Small intestine (tissue), 7 donors: Measurements from ENCODE around the gene CTBP2. TPM values are rescaled to one million over a fixed set of nuclear protein-coding genes. Genes with fewer than 3 reads are reported as not detected.
"Not testable (repeated sequence)": the region's sequence is repeated elsewhere in the genome, so short reads cannot be mapped to it uniquely, and the experiment has no call there.

ENCODE experiments used
- DNase-seq, 2 donors: peaks; one replicate each; pipeline versions ENCODE4 v3.0.0 to v3.0.0-alpha.2; 2013
- FAIRE-seq: peaks from 2 replicates; lab custom pipeline; 2012; peaks lifted over from hg19 to GRCh38; lab: Jason Lieb, UNC
- H3K27ac ChIP-seq, 3 donors: one replicate each; pipeline ENCODE4 v1.5.1; 2013; ENCODE audit warnings: low read length in 2 of 3, mild to moderate bottlenecking in 2 of 3, control low read depth in 1 of 3, inconsistent platforms in 1 of 3, low read depth in 1 of 3, moderate library complexity in 1 of 3
- H3K27me3 ChIP-seq, 3 donors: one replicate each; pipeline ENCODE4 v1.6.1; 2013; ENCODE audit warnings: low read length in 3 of 3, inconsistent platforms in 1 of 3; ENCODE audit not compliant: control insufficient read depth in 3 of 3, insufficient read depth in 3 of 3
- H3K36me3 ChIP-seq, 3 donors: one replicate each; pipeline ENCODE4 v1.6.1; 2013; ENCODE audit warnings: low read length in 3 of 3, inconsistent platforms in 1 of 3, low read depth in 1 of 3, mild to moderate bottlenecking in 1 of 3, moderate library complexity in 1 of 3; ENCODE audit not compliant: control insufficient read depth in 3 of 3, insufficient read depth in 2 of 3
- H3K4me1 ChIP-seq, 3 donors: one replicate each; pipeline ENCODE4 v1.6.1; 2013; ENCODE audit warnings: low read length in 2 of 3, inconsistent platforms in 1 of 3, low read depth in 1 of 3, mild to moderate bottlenecking in 1 of 3, moderate library complexity in 1 of 3; ENCODE audit not compliant: control insufficient read depth in 3 of 3, insufficient read depth in 2 of 3
- H3K4me3 ChIP-seq, 3 donors: one replicate each; pipeline ENCODE4 v1.5.1; 2013; ENCODE audit warnings: low read length in 3 of 3, control low read depth in 1 of 3, inconsistent platforms in 1 of 3, low read depth in 1 of 3, mild to moderate bottlenecking in 1 of 3, moderate library complexity in 1 of 3
- H3K9me3 ChIP-seq, 2 donors: one replicate each; pipeline ENCODE4 v1.6.1; 2013; ENCODE audit warnings: low read depth in 1 of 2, low read length in 1 of 2; ENCODE audit not compliant: control insufficient read depth in 2 of 2, insufficient read depth in 1 of 2
- WGBS, 3 donors: extraction: QIAGEN DNeasy Blood & Tissue Kit; methylation state at CpG; one replicate each; pipeline ENCODE4 v1.1.7; 2013; 5-methylcytosine and 5-hydroxymethylcytosine counted together
- polyA plus RNA-seq, 4 donors: library from polyadenylated mRNA; stranded (reverse) in 3 of 4; unstranded in 1 of 4; fragments of 200-250 nt in 3 of 4; fragments of 120-200 nt in 1 of 4; gene quantifications; one replicate each; pipeline versions ENCODE4 v1.2.1 to v1.2.3, GENCODE V29; 2013
- donor health status: healthy with polysubstance abuse.
- donor health status: control.
- donor health status: control.
- donor health status: Bipolar disorder and iron deficiency.
- donor health status: healthy.

CTBP2 gene
- polyA plus RNA-seq, 4 donors, result 38.1 to 56.8 (median 49.1) TPM

- no peak overlapping the region for H3K4me3 ChIP-seq
- no peaks in the 10 kb centered on the region for H3K9me3 ChIP-seq
- no peak for DNase-seq
- no peak for FAIRE-seq
- H3K4me1 ChIP-seq, result peaks cover 0 to 2% (median 0%) of the 10 kb centered on the region in 3 donors
- peaks cover 0 to 71% (median 2%) of the 10 kb centered on the region in 3 donors for H3K36me3 ChIP-seq
- H3K27me3 ChIP-seq, result no peaks in the 10 kb centered on the region
- peak overlapping the region in 2 of 3 donors; percentile 18 to 47 for H3K27ac ChIP-seq
- 77 to 87% (median 82%) methylated on average over 10 of the region's 10 CpGs for WGBS, 3 donors
These were observed 76.8 kb downstream of the CTBP2 start for GRCh38 chr10:125083576-125083920.

- H3K4me3 ChIP-seq, result no peak overlapping the region
These were observed 77.3 kb downstream of the CTBP2 start for GRCh38 chr10:125082881-125083575.

GRCh38 chr10:125082471-125082870 lies 77.9 kb downstream of the CTBP2 start:
- not testable (repeated sequence) for H3K9me3 ChIP-seq, H3K4me3 ChIP-seq, FAIRE-seq, DNase-seq, H3K27ac ChIP-seq, H3K4me1 ChIP-seq, H3K27me3 ChIP-seq
- WGBS, 3 donors, result 87 to 89% (median 88%) methylated on average over 13 of the region's 13 CpGs
- peaks cover 0 to 70% (median 0%) of the 10 kb centered on the region in 3 donors for H3K36me3 ChIP-seq

More at GRCh38 chr10:125082881-125083575, 77.3 kb downstream of the CTBP2 start:
- H3K4me1 ChIP-seq, result peaks cover 0 to 2% (median 0%) of the 10 kb centered on the region in 3 donors
- peaks cover 0 to 71% (median 2%) of the 10 kb centered on the region in 3 donors for H3K36me3 ChIP-seq
- no peaks in the 10 kb centered on the region for H3K27me3 ChIP-seq
- no peak for DNase-seq
- H3K9me3 ChIP-seq, result no peaks in the 10 kb centered on the region
- WGBS, 3 donors, result 75 to 89% (median 87%) methylated on average over 15 of the region's 15 CpGs
- no peak for FAIRE-seq
- H3K27ac ChIP-seq, result peak overlapping the region in 2 of 3 donors; percentile 13 to 47

GRCh38 chr10:125081931-125082330 lies 78.4 kb downstream of the CTBP2 start:
- H3K9me3 ChIP-seq, result no peaks in the 10 kb centered on the region
- no peak overlapping the region for H3K4me3 ChIP-seq
- FAIRE-seq (no peak), DNase-seq (no peak)
- peaks cover 0 to 2% (median 0%) of the 10 kb centered on the region in 3 donors for H3K4me1 ChIP-seq
- H3K27ac ChIP-seq, result no peak overlapping the region
- WGBS, 3 donors, result 78 to 90% (median 84%) methylated on average over 9 to 10 of the region's 10 CpGs
- peaks cover 0 to 68% (median 0%) of the 10 kb centered on the region in 3 donors for H3K36me3 ChIP-seq
- no peaks in the 10 kb centered on the region for H3K27me3 ChIP-seq

- DNase-seq, result no peak
- WGBS, 3 donors, result 85 to 89% (median 86%) methylated on average over 7 of the region's 7 CpGs
- FAIRE-seq, result no peak
- Histone ChIP-seq H3K4me1 (peaks cover 0 to 4% (median 2%) of the 10 kb centered on the region in 3 donors), H3K9me3 (no peaks in the 10 kb centered on the region), H3K27ac (no peak overlapping the region), H3K4me3 (no peak overlapping the region), H3K36me3 (peaks cover 0 to 67% (median 3%) of the 10 kb centered on the region in 3 donors), H3K27me3 (no peaks in the 10 kb centered on the region)
These were observed 79.4 kb downstream of the CTBP2 start for GRCh38 chr10:125080984-125081383.

GRCh38 chr10:125080296-125080695 lies 80.1 kb downstream of the CTBP2 start:
- FAIRE-seq, result no peak
- no peak for DNase-seq
- H3K4me1 ChIP-seq, result peaks cover 0 to 4% (median 0%) of the 10 kb centered on the region in 3 donors
- H3K4me3 ChIP-seq, result no peak overlapping the region
- peaks cover 2 to 60% (median 3%) of the 10 kb centered on the region in 3 donors for H3K36me3 ChIP-seq
- no peaks in the 10 kb centered on the region for H3K27me3 ChIP-seq
- WGBS, 3 donors, result 78 to 88% (median 86%) methylated on average over 7 of the region's 7 CpGs
- H3K9me3 ChIP-seq, result no peaks in the 10 kb centered on the region
- H3K27ac ChIP-seq, result no peak overlapping the region

- Histone ChIP-seq H3K4me1 (peaks cover 0 to 4% (median 0%) of the 10 kb centered on the region in 3 donors), H3K9me3 (no peaks in the 10 kb centered on the region), H3K27me3 (no peaks in the 10 kb centered on the region), H3K27ac (no peak overlapping the region), H3K36me3 (peaks cover 2 to 54% (median 3%) of the 10 kb centered on the region in 3 donors), H3K4me3 (no peak overlapping the region)
- WGBS, 3 donors, result 88 to 93% (median 92%) methylated on average over 14 of the region's 14 CpGs
- FAIRE-seq (no peak), DNase-seq (no peak)
These were observed 81.2 kb downstream of the CTBP2 start for GRCh38 chr10:125079091-125079600.

GRCh38 chr10:125076891-125077541 lies 83.3 kb downstream of the CTBP2 start:
- FAIRE-seq (no peak), DNase-seq (no peak)
- peaks cover 2 to 56% (median 3%) of the 10 kb centered on the region in 3 donors for H3K36me3 ChIP-seq
- 74 to 90% (median 86%) methylated on average over 14 of the region's 14 CpGs for WGBS, 3 donors
- H3K9me3 ChIP-seq, result no peaks in the 10 kb centered on the region
- peak overlapping the region in 2 of 3 donors; percentile 4 to 19 for H3K27ac ChIP-seq
- H3K4me3 ChIP-seq, result no peak overlapping the region
- H3K27me3 ChIP-seq, result no peaks in the 10 kb centered on the region
- peaks cover 0 to 4% (median 0%) of the 10 kb centered on the region in 3 donors for H3K4me1 ChIP-seq
